GM18499 (cell line): ENCODE measurements around the gene LRRC46.

ENCODE experiments used
- ATAC-seq: cut with Tn5 transposase; IDR thresholded peaks from one replicate; pipeline ENCODE4 v1.9.1; 2021; ENCODE audit warnings: moderate number of reproducible peaks; ENCODE audit not compliant: insufficient read depth, unreplicated experiment

Gene LRRC46

DNA sequence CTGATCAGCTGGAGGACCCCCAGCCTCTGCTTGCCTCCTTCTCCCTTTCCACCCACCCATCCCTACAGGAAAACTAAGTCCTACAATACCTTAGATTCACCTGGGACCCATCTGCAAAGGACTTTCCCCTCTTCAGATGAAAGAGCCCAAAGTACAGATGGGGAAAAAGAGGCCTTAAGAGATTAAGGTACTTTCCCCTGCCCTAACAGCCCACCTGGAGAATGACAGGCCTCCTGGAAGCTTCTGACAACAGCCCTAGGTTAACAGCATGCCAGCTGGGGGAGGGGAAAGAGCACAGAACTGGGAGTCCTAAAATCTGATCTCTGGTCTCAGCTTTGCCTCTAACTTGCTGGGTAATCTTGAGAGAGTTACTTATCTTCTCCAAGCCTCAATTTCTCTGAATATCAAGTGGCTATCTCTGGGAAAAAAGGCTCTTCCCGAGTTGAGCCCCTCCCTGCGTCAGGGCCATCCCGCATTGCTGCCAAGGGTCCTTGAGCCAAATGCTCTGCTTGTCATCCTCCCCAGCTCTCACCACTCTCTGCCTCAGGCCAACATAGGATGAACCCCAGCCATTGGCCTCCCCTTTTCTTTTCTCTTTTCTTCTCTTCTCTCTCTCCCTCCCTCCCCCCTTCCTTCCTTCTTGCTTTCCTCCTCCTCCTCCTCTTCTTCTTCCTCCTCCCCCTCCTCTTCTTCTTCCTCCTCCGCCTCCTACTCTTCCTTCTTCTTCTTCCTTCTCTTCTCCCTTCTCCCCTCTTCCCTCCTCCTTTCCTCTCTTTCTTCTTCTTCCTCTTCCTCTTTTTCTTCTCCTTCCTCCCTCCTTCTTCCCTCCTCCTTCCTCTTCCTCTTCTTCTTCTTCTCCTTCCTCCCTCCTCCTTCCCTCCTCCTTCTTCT is 42.0 kb downstream of the LRRC46 start:
- ATAC-seq = no peak

DNA sequence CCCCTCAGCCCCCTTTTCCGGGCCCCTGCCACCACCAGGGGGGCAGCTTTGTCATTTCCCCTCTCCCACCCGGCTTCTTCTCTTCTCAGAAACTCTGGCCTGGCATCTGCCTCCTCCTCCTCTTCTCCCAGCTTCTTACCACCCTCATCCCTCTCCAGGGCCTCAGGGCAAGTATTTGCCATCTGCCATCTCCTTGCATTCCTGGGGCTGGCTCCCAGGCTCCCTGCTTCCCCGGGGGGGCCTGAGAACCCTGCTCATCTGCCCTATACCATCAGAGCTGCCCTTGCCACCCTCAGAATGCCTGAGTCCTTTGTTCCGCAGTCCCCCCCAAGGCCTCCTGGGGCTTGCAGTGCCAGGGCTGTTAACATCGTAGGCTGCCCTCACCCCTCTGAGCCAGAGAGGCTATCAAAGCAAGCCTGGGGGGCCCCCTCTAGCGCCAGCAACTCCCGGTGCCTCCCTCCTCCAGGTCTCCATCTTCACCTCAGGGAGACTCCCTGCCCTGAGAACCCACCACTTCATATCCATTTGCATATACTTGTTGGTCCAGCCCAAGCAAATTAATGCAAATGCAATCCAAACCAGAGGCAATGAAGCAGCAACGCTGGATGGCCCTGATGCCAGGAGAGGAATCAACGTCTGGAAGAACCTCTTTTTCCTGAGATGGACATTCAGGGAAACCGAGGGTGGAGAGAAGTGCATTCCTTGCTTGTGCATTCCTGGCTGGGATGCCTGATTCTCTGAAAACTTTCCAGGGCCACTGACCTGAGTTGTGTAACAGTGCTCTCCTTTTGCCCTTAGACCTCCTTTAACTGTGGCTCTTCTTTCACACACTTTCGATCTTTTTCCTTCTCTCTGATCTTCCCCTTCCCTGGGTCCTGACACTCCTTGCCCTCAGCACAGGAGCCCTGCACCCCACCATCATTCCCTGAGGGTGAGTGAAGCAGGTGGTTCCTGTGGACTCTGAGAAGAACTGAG is 43.8 kb downstream of the LRRC46 start:
- no peak for ATAC-seq

DNA sequence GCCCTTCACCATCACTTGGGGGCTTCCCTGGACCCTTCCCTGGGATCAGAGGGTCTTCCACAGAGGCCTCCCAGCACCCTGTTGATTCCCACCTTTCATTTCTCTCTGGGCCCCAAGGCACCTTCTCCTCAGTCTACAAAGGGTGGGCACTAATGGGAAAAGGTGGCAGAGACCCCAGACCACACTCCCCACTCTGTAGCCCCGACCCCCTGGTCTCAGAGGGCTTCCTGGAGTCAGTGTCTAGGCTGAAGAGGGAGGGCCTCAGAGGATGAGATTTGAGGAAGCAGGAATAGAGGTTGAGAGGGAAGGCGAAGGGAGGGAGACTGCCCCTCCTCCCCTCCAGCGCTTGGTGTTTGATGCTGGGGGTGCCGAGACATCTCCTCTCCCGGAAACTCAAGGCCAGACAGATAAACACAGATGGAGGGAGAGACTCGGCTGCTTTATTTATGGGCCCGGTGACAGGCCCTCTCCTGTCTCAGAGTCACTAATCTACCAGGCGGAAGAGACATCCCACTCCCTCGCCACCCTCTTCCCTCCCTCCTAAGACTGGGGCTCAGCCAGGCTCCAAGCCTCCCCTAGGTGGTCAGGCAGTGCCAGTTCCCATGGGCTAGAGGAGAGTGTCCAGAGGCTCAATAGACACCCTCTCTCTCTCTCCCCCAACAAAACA is 46.0 kb downstream of the LRRC46 start:
- no peak for ATAC-seq

DNA sequence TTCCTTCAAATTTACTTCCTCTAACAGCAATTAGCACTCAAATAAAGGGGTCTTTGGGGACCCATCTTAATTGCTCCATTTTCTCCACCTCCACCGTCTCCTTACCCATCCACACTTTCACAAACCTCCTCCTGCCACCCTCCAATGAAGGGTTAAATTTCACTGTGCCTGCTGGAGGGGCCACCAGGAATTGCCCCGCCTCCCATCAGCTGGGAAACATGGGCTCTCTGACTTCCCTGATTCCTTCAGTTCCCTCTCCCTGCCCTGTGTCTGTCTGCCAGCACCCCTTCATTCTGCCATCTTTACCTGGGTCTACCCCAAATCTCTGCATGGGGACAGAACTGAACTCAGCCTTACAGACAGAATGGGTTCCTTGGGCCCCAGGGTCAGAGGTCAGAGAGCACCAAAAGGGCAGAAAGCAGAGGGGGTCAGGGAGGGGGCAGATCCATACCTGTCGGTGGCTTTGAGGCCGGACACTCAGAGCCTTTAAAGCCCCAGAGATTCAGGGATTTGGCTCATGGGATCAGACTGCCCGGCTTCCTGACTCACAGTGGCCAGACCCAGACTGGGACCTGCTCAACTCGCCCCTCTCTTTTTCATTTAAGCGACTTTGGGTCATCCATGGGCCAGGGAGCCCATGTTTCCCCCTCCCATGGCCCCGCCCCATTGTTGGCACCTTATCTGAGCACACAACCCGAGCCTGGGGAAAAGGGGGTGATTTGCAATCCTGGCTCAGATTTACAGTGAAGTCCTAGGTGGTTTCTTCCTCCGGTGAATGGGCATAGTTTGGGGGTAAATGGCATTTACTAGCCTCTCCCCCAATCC is 46.9 kb downstream of the LRRC46 start:
- no peak for ATAC-seq

DNA sequence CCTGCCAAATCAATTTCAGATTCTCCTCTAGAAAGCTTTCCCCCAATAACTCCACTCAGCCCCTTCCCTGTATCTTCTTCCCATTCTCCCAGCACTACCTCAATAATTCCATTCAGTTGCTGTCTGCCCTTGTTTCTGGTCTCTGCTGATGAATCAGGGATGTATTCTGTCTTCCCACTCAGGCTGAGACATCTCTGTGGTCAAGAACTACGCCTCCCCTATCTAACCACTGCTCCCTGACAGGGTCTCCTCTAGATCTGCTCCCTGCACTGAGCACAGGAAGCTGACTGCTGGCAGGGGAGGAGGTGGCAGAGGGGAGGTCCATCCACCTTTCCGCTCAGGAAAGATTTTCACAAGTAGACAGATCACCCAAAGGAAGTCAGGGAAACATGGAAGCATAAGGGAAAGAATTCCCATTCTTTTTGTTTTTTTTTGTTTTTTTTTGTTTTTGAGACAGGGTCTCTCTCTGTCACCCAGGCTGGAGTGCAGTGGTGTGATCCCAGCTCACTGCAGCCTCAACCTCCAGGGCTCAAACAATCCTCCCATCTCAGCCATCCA is 47.6 kb downstream of the LRRC46 start:
- no peak for ATAC-seq

DNA sequence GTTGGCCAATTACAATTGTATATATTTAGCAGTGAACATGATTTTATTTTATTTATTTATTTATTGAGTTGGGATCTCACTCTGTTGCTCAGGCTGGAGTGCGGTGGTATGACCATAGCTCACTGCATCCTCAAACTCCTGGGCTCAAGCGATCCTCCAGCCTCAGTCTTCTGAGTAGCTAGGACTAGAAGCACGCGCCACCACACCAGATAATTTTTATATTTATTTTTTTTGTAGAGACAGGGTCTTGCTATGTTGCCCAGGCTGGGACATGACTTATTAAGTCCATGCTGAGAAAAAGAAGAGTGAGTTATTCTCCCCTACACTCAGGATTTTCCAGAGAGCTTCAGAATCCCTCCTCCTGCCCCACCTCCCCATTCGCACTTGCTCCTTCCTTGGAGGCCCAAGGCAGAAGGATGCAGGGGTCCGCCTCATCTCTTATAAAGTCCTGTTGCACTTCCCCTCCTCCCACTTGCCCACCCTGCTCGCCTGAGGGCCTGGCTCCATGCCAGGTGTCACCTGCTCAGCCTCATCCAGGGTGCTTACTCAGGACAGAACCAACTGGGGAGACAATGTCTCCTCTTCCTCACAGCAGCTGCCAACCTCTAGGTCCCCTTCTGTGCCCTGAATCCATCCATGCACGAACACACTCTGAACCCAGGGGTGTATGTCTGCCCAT is 48.4 kb downstream of the LRRC46 start:
- no peak for ATAC-seq

DNA sequence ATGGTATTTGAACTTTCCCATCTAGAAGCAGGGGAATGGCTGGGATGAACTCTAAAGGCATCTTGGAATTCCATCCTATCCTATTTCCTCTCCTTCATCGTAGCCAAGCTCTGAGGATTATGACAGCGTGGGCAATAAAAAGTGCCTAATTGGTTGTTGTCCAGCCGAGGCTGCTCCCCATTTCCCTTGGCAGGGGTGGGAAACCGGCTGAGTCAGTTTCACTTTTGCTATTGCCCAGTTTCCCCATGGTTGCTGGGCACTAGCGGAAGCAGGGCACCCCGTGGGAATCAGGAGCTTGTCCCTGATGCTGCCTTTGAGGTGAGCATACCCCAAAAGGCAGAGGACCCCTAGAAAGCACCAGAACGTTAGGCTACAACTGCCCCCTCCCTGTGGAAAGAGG is 50.8 kb downstream of the LRRC46 start:
- no peak for ATAC-seq

DNA sequence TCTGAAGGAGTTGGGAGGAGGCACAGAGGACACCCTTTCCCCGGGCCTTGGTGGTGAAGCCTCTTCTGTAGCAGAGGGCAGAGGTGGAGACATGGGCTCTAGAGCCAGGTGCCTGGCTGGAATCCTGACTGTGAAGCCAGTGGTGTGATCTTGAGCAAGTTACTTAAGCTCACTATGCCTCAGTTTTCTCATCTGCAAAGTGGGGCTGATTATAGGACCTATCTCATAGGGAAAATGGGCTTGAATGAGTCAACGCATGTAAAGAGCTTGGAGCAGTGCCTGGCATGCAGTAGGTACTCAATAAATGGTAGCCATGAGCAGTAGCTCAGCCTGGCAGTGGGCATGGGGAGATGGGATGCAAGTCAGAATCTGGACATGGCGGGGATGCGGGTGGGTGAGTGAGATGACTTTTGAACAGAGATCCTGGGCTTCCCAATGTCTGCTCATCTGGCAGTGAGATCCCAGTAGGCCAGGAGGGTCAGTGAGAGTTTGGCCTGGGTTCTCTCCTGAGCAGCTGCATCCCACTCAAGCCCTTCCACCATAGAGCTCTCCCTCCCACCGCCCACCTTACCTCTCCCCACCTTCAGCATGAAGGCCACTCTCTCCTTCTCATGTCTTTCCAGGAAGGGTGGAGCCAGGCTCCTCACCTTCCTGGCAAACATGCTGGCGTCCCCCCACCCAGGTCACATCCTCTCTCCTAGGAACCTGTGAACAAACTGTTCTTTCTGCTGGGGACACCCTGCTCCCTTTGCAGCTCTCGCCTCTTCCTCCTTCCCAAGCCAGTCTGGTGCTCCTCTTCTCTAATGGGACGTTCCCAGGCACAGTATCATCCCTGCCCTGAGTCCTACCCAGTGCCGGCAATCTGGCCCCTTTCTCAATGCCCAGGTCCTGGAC is 51.5 kb downstream of the LRRC46 start:
- ATAC-seq = no peak

DNA sequence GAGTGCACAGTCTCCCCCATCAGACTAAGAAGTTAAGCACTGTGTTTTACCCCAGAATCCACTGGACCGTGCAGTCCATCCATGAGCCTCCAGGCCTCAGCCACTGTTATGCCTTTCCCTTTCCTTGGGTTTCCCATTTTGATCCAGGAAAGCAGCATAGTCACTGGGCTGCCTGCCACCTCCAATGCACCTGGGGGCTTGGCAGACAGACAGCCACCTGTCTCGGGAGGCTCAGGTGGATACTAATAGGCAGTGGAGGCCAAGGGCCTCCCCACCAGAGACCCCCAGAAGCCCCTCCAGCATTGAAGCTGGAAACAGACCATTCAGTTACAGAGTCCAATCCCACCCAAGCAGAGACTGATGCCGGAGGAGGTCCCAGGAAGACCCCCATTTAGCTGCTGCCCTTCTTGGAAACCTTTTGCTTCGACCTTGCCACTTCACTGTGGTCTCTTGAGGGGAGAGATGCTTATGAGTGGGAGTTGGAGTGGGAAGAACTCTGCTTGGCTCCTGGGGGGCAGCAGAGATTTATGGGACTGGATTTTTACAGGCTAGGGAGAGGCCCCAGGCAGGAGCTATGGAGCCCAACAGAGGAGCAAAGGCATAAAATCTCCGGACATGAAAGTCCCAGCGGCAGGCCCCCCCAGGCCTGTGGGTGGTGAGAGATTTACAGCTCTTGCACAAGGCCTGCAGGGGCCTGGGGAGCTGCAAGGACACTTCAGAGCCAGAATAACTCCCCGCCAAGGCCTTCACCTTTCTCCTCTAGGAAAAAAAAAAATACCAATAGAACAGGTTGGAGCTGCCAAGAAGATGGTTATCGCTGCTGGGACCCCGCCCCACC is 52.3 kb downstream of the LRRC46 start:
- ATAC-seq = no peak

DNA sequence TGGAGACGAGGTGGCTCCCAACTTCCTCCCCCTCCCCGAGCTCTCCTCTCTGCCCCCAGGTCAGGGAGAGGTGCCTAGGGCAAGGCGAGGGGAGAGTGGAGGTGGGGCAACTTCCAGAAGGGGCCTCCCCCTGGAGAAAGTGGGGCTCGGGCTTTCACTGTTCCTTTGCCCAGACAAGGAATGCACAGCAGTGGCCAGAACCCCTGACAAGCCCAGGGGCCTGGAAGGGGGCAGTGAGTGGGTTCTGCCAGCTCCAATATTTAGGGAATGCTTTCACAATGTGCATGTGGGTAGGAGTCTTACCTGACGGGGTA is 52.9 kb downstream of the LRRC46 start:
- no peak for ATAC-seq

DNA sequence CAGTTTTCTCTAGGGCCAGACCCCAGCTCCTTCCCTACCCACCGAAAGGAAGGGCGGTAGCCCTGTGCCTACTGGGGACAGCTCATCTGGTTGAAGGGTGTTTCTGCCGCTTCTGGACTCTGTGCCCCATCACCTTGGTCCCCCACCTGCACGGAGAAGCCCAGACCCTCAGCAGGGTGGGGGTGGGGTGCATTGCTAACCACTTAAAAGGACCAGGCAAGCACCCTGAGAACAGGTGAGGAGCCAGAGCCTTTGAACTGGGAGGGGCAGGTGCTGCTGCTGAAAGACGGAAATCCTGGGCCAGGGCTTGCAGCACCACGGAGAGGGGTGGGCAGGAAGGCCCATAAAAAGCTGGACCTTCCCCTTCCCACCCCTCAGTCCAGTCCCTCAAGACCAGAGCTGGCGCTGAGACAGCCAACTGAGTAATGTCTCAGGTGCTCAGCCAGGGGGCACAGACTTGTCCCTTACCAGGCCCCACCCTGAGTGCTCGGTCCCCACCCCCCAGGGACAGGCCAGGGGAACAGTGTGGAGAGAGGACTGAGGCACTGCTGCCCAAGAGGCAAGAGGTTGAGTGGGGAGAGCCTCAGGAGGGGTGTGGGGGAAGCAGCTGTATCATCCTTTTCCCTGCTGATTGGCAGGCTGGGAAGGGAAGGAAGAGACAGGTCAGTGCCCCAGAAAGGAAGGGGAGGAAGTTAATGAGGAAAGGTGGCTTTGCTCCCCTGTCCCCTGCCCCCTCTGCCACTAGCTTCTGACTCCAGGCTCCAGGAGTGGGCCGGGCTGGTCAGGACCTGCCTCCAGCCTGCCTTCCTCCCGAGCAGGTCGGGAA is 53.6 kb downstream of the LRRC46 start:
- no peak for ATAC-seq
